ENCODE measurements around the gene FGF14. TPM values are rescaled to one million over a fixed set of nuclear protein-coding genes. Genes with fewer than 3 reads are reported as not detected.

The FGF14 gene
- total RNA-seq, 1 donor from 2014 or later = not detected

DNA sequence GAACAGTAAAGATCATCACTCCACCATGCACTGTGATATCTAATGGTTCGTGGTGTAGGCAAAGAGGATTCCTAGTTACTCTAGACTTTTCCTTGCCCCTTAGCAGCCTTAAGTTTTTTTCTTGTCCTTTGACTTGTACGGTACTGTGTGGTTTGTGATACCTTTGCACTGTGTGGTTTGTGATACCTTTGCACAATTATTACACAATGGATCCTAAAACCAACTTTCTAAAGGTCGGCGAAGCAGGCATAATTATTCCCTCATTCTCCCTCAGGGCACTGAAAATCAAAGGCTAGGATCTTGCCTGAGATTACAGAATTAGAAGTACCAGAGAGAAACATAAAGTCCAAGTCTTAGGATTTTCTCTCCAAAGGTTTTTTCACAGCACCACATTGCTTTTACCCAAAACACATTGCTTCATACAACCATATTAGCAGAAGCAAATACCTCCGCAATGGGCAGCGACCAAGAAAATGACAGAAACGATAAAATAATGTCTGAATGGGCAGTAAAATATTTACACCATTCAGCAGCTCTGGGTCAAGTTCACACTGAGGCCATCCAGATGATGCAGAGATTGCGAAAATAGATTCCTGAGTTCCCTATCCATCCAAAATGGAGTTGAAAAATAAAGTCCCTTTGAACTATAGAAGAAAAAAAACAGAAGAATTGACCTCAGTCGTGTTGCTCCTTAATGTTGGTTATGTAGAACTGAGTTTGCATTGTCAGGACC lies 106.4 kb downstream of the FGF14 start:
- DNase-seq = no peak
- Mint-ChIP-seq H3K9me3 (no peaks in the 10 kb centered on the region), H3K4me3 (no peak overlapping the region), H3K36me3 (ENCODE audit: low read depth) (no peaks in the 10 kb centered on the region), H3K27me3 (no peaks in the 10 kb centered on the region), H3K27ac (no peak overlapping the region), H3K4me1 (no peaks in the 10 kb centered on the region)
- ATAC-seq (ENCODE audit: low read depth) = no peak
- TF ChIP-seq CTCF (IDR thresholded peaks at IDR 0.05) = no peak
- POLR2A ChIA-PET = no interaction called here
- intact Hi-C loops (cut with micrococcal nuclease) = no loop called here
- CTCF ChIA-PET = no interaction called here

DNA sequence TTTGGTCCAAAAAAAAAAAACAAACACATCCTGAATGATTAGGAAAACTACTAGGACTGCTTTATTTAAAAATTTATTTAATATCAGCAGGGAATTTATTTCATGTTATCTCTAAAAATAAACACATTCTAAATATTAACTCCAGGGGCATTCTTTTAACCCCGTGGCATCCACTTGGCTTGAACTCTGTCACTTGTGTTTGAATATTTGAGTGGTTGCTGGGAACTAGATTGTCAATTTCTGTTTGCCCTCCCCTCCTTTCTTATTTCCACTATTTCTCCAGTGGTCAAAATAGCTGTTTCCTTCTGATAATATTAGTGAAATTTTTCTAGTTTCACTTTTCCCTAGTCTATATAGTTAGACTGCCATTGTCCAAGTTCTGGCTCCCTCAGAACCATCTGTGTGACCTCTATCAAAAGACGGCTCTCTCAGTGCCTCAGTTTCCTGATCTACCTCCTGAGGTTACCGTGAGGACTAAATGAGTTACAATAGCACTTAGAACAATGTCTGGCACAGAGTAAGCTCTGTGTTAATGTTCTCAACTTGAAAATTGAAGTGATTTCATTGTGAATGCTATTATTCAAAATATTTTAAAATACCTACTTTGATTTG lies 107.3 kb downstream of the FGF14 start:
- intact Hi-C loops (cut with micrococcal nuclease) = no loop called here
- ChIA-PET POLR2A (no interaction called here), CTCF (no interaction called here)
- Mint-ChIP-seq H3K4me1 (no peaks in the 10 kb centered on the region), H3K27me3 (no peaks in the 10 kb centered on the region), H3K36me3 (ENCODE audit: low read depth) (no peaks in the 10 kb centered on the region), H3K4me3 (no peak overlapping the region), H3K27ac (no peak overlapping the region), H3K9me3 (no peaks in the 10 kb centered on the region)
- no peak for TF ChIP-seq CTCF (IDR thresholded peaks at IDR 0.05)
- ATAC-seq (ENCODE audit: low read depth) = no peak
- DNase-seq = no peak

DNA sequence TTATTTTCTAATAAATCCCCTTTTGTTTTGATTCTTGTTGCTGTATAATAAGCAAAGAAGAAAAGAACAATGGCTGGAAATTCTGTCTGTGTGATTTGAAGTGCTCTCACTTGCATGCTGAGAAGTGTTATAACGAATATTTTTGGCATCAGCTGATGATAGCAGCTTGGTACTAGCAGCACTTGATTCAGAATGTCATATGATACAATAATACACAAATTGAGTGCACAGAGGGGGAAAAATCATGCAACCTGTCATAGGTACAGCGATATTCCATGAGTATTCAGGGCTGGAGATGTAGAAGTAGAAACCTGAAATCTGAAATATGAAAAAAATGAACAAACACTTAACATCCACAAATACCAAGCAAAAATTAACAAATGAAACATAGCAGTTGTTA lies 108.1 kb downstream of the FGF14 start:
- no peak for TF ChIP-seq CTCF (IDR thresholded peaks at IDR 0.05)
- ATAC-seq (ENCODE audit: low read depth) = no peak
- H3K27me3 Mint-ChIP-seq = no peaks in the 10 kb centered on the region
- no peak overlapping the region for H3K27ac Mint-ChIP-seq
- DNase-seq = no peak
- H3K4me3 Mint-ChIP-seq = no peak overlapping the region
- no peaks in the 10 kb centered on the region for H3K9me3 Mint-ChIP-seq
- CTCF ChIA-PET = no interaction called here
- POLR2A ChIA-PET = no interaction called here
- no peaks in the 10 kb centered on the region for H3K36me3 Mint-ChIP-seq (ENCODE audit: low read depth)
- intact Hi-C loops (cut with micrococcal nuclease) = no loop called here
- H3K4me1 Mint-ChIP-seq = no peaks in the 10 kb centered on the region

GRCh38 chr13:102291587-102292218 lies 110.1 kb downstream of the FGF14 start:
- CTCF ChIA-PET = no interaction called here
- POLR2A ChIA-PET = no interaction called here
- TF ChIP-seq CTCF (IDR thresholded peaks at IDR 0.05) = no peak
- H3K4me1 Mint-ChIP-seq = no peaks in the 10 kb centered on the region
- no peak for DNase-seq
- no peak overlapping the region for H3K27ac Mint-ChIP-seq
- H3K36me3 Mint-ChIP-seq (ENCODE audit: low read depth) = no peaks in the 10 kb centered on the region
- no peaks in the 10 kb centered on the region for H3K9me3 Mint-ChIP-seq
- ATAC-seq (ENCODE audit: low read depth) = no peak
- intact Hi-C loops (cut with micrococcal nuclease) = no loop called here
- no peak overlapping the region for H3K4me3 Mint-ChIP-seq
- H3K27me3 Mint-ChIP-seq = no peaks in the 10 kb centered on the region

GRCh38 chr13:102289606-102290005 lies 112.2 kb downstream of the FGF14 start:
- H3K27me3 Mint-ChIP-seq = no peaks in the 10 kb centered on the region

More at GRCh38 chr13:102289606-102290005, 112.2 kb downstream of the FGF14 start:
- TF ChIP-seq CTCF (IDR thresholded peaks at IDR 0.05) = no peak
- H3K4me3 Mint-ChIP-seq = no peak overlapping the region
- ChIA-PET POLR2A (interaction anchor here (0.6 kb wide), 1 partner anchor 939 kb away, joined by 4 read pairs; no protein-coding TSS in a partner anchor), CTCF (no interaction called here)
- intact Hi-C loops (cut with micrococcal nuclease) = no loop called here
- ATAC-seq (ENCODE audit: low read depth) = no peak
- H3K36me3 Mint-ChIP-seq (ENCODE audit: low read depth) = no peaks in the 10 kb centered on the region
- no peak overlapping the region for H3K27ac Mint-ChIP-seq
- no peak for DNase-seq
- no peaks in the 10 kb centered on the region for H3K9me3 Mint-ChIP-seq
- H3K4me1 Mint-ChIP-seq = no peaks in the 10 kb centered on the region

Measured in activated B cell treated with CpG ODN at 0.5 μM for 24 hours (primary cell).